GM21723 (cell line): Measurements from ENCODE around the gene GRIN2A.

ENCODE experiments used
- ATAC-seq: cut with Tn5 transposase; IDR thresholded peaks from one replicate; pipeline ENCODE4 v1.9.1; 2021; ENCODE audit warnings: mild to moderate bottlenecking, moderate library complexity; ENCODE audit not compliant: unreplicated experiment

Gene GRIN2A

GRCh38 chr16:9837481-9837880 is 344.7 kb downstream of the GRIN2A start:
- ATAC-seq = no peak

- ATAC-seq = no peak
Observed at GRCh38 chr16:9836118-9836736, 346.0 kb downstream of the GRIN2A start.

GRCh38 chr16:9827062-9827752 is 355.0 kb downstream of the GRIN2A start:
- ATAC-seq = no peak

GRCh38 chr16:9826656-9827055 is 355.6 kb downstream of the GRIN2A start:
- ATAC-seq = no peak

GRCh38 chr16:9824200-9825068 is 357.8 kb downstream of the GRIN2A start:
- ATAC-seq = no peak

GRCh38 chr16:9823510-9823909 is 358.7 kb downstream of the GRIN2A start:
- ATAC-seq = no peak

GRCh38 chr16:9821970-9822369 is 360.3 kb downstream of the GRIN2A start:
- no peak for ATAC-seq

- ATAC-seq = no peak
Observed at GRCh38 chr16:9821331-9821730, 360.9 kb downstream of the GRIN2A start.

- ATAC-seq = no peak
Observed at GRCh38 chr16:9820476-9821246, 361.6 kb downstream of the GRIN2A start.

- ATAC-seq = no peak
Observed at GRCh38 chr16:9818702-9819101, 363.5 kb downstream of the GRIN2A start.

GRCh38 chr16:9817586-9817985 is 364.6 kb downstream of the GRIN2A start:
- ATAC-seq = no peak

GRCh38 chr16:9816644-9817043 is 365.6 kb downstream of the GRIN2A start:
- ATAC-seq = no peak

GRCh38 chr16:9813665-9814064 is 368.6 kb downstream of the GRIN2A start:
- ATAC-seq = no peak

- no peak for ATAC-seq
Observed at GRCh38 chr16:9808210-9808609, 374.0 kb downstream of the GRIN2A start.

GRCh38 chr16:9807302-9807701 is 374.9 kb downstream of the GRIN2A start:
- no peak for ATAC-seq

GRCh38 chr16:9805109-9805508 is 377.1 kb downstream of the GRIN2A start:
- ATAC-seq = no peak

- no peak for ATAC-seq
Observed at GRCh38 chr16:9802160-9802559, 380.1 kb downstream of the GRIN2A start.

GRCh38 chr16:9801651-9802050 is 380.6 kb downstream of the GRIN2A start:
- ATAC-seq = no peak

- no peak for ATAC-seq
Observed at GRCh38 chr16:9800186-9800738, 382.0 kb downstream of the GRIN2A start.

- no peak for ATAC-seq
Observed at GRCh38 chr16:9798952-9799580, 383.2 kb downstream of the GRIN2A start.
